Activated T-cell treated with anti-CD3 and anti-CD28 coated beads for 24 hours (primary cell): ENCODE measurements around the gene ATP8B1.
"Not testable (repeated sequence)": the region's sequence is repeated elsewhere in the genome, so short reads cannot be mapped to it uniquely, and the experiment has no call there.

Experiments used
- DNase-seq: peaks from one replicate; pipeline ENCODE4 v3.0.0-alpha.2; 2020; ENCODE audit warnings: low read depth

ATP8B1 gene

DNA sequence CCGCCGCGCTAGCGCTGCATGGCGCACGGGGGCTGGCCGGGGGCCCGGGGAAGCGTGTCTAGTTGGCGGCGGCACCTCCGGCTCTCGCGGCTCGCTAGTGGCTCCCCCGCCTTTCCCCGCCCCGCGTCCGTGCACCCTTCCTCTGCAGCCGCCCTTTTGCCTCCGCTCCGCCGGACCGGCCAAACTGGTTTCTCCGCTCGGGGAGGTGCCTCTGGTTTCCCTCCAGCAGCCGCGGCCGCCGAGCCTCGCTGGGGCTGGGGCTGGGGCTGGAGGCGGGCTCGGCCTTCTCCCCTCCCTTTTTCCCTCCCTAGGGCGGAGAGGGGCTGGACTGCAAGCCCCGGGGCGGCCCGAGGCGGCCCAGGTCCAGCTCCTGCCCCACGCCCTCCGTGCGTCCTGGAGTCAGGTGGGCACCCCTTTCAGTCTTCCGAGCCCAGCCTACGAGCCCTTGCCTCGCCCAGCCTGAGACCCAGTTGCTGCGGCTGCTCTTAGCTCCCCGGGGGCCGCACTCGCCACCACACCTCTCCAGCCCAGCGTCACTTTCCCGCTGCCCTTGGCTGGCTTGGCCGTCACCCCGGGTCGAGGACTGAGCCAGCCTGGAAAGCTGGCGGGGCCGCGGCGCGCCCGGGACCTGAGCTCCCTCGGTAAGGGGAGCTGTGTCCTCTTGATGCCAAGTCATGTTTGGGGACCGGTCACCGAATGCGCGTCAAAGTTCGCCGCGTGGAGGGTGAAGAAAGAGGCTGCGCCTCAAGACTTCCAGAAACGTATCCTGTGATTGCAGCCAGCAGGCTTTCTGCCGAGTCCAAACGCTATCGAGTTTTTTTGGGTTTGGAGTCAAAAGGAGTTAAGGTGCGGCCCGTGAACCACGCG is at the start of gene ATP8B1:
TSS of gene ATP8B1 (minus strand) at position 213 of the 867 bp plus-strand sequence. CDS start 71,508 bp downstream, outside the sequence.
- DNase-seq, result no peak

DNA sequence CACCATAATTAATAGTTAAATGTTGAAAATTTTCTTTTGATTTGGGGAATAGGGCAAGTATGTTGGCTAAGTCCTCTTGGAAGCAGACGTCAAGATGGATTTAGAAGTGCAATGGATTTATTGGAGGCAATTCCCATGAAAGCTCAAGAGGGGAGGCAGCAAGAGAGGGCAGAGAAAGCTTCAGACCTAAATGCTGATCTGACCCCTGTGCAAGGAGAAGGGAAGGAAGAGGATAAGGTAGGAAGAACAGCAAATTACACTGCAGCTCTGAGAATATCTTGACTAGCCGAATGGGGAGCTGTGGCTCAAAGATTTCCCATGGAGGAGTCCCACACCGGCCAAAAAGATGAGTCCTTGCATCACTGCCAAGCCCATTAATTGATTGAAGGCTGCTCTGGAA is 46.9 kb upstream of the ATP8B1 start:
- no peak for DNase-seq

DNA sequence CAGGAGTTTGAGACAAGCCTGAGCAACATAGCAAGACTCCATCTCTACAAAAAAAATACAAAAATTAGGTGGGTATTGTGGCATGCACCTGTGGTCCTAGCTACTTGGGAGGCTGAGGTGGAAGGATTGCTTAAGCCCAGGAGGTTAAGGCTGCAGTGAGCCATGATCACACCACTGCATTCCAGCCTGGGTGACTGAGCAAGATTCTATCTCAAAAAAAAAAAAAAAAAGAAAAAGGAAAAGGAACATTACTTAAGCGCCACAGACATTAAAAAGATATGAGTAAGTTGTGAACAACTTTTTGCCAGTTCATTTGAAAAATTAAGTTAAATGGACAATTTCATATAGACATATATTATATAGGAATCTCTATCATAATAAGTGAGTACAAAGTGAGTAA is 45.3 kb upstream of the ATP8B1 start:
- not testable (repeated sequence) for DNase-seq

DNA sequence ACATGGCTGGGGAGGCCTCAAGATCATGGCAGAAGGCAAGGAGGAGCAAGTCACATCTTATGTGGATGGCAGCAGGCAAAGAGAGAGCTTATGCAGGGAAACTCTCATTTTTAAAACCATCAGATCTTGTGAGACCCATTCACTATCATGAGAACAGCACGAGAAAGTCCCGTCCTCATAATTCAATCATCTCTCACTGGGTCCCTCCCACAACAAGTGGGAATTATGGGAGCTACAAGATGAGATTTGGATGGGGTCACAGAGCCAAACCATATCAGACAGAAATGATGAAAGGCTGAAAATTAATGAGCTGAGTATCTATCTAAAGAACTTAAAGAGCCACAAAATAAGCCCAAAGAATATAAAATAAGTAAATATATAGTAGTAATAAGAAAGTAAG is 44.3 kb upstream of the ATP8B1 start:
- DNase-seq, result not testable (repeated sequence)

DNA sequence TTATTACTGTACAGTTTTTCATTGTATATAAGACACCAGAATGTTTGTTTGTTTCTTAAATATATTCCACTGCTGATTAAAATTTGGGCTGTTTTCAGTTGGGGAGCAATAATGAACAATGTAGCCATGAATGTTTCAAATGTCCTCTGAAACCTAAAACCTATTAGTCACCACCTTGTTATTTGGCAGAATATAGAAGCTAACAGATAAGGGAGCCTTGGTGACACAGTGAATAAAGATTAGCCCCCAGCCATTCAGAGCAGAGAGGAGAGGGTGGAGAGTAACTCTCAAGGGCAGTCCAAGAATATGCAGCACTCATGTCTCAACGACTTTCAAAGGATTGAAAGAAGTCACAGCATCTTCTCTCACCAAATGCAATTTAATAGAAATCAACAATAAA is 43.1 kb upstream of the ATP8B1 start:
- DNase-seq, result no peak

DNA sequence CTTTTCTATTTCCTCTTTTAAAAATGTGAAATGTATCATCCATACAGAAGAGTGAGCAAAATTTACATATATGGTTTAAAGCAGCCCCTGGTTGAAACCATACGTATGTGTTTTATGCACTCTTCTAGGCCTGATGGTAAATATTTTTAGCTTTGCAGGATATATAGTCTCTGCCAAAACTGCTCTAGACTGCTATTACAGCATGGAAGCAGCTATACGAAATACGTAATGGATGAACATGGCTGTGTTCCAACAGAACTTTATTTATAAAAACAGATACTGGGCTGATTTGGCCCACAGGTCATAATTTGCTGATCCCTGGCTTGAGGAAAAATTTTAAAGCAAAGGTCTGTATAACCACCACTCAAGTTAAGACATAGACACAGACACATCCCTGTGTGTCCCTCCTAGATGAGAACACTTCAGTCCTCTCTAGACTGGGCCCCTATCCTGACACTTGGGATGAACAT is 42.5 kb upstream of the ATP8B1 start:
- no peak for DNase-seq

DNA sequence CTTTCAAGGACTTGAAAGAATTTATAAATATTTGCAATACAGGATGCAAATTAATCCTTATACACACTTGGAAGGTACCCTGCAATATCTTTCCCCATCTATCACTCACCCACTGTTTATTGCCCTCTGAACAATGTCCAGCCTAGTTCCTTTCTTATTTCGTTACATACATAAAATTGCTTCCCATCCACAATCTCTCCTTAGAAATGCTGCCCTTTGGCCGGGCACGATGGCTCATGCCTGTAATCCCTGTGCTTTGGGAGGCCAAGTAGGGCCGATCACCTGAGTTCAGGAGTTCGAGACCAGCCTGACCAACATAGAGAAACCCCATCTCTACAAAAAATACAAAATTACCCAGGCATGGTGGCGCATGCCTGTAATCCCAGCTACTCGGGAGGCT is 41.2 kb upstream of the ATP8B1 start:
- DNase-seq, result no peak

DNA sequence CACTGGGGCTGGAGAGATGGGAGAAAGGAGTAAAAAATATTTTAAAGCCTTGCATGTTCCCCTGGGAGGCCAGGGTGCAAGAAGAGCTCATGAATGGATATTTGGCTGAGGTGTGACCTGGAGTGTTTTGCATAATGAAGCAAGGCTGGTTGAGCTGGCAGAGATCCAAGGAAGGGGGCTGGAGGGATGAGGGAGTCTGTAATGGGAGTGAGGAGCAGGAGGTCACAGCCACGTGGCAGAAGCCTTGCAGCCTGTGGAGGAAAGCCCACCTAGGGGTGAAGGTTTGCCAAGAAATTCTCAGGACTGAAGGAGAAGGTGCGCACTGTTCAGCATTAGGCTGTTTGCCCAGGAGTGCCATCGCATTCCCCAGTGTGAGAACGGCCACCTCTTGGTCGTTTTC is 40.3 kb upstream of the ATP8B1 start:
- no peak for DNase-seq

DNA sequence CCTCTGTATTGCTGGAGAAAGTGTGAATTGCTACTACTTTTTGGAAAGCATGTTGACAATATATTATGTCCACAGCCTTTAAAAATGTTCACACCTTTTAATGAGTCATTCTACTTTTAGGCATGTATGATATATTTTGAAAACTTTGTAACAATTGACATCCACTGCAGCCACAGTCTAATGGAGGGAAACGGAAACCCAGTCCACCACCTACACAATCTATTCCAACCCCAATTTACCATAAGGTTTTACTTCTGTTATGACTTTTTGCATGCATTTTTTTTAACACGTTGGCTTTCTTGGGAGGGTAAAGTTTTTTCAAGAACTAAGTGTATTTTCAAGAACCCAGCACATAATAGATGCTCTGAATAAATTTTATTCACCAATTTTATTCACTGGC is 38.5 kb upstream of the ATP8B1 start:
- DNase-seq, result peak; percentile 8

DNA sequence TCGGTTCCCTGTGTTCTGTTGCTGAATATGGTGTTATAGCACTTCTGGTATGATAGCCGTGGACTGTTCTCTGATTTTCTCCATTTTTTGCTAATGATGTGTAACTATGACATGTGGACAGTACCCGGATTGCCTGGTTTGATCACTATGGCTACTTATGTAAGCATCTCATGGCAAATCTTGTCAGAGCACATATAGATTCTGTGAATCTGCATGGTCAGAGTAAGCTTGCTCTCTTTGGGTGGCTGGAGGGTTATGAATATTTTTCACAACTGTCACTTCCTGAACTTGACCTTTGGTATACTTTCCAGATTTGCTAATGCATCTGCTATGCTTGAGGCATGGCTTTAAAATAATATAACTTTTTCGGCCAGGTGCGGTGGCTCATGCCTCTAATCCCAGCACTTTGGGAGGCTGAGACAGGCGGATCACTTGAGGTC is 36.8 kb upstream of the ATP8B1 start:
- DNase-seq, result no peak

DNA sequence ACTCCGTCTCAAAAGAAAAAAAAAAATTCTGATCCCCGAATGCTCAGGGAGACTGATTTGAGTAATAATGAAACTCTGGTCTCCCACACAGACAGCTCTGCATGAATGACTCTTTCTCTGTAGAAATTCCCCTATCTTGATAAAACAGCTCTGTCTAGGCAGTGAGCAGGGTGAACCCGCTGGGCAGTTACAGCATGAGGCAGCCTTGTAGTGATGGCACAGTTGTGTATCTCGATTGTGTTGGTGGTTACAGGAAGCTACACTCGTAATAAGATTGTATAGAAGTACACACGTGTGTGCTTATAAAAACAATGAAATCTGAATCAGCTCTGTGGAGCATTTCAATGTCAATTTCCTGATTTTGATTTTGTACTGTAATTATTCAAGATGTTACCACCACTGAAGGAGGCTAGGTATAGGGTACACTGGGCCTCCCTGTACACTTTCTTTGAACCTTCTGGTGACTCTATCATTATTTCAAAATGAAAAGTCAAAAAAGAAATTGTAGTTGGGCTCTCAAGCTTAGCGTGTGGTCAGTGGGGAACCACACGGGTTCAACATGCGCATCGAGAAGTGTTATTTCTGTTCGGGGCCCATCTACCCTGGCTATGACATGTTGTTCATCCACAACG is 34.9 kb upstream of the ATP8B1 start:
- DNase-seq, result peak; percentile 32

DNA sequence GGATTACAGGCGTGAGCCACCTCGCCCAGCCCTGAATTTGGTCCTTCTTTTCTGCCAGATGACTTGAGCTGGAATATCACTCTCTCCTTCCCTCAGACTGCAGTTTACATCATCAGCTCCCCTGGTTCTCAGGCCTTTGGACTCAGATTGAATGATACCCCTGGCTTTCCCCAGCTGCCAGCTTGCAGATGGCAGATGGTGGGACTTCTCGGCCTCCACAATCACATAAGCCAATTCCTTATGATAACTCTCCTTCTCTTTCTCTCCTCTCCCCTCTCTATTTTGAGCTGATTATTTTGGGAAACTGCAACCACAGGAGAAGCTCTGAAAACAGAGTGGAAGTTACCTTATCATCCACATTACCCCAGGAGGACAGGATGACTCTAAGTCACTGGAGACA is 33.4 kb upstream of the ATP8B1 start:
- no peak for DNase-seq

DNA sequence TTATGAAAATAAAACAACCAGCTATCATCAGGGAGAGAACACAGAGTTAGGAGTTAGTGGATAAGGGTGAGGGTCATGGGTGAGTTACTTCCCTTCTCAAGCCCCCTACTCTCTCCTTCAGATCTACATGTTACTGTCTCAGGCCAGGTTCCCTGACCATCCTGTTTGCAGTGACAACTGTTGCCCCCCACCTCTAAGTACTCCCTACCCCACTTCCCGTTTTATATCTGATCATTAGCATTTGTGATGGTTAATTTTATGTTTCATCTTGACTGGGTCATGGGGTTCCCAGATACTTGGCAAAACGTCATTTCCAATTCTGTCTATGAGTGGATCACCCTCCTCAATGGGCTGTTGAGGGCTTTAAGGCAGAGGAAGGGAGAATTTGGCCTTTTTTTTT is 32.8 kb upstream of the ATP8B1 start:
- DNase-seq, result no peak

DNA sequence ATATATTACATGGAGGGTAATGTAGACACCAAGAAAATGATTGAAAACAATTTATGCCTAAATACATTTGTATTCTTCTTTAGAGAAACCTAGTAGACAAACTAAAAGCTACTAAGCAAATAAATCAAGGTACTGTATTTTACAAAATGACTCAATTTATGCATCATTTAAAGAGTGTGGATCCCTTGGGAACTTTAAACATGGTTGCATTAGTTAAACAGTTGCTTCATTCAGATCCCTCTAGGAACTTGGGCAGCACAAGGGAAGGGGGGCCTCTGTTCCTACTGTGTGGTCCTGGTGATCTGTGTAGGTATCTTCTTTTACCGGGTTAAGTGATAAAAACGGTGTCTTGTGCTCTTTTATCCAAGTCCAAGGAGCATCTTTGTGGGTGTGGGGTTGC is 31.5 kb upstream of the ATP8B1 start:
- no peak for DNase-seq

DNA sequence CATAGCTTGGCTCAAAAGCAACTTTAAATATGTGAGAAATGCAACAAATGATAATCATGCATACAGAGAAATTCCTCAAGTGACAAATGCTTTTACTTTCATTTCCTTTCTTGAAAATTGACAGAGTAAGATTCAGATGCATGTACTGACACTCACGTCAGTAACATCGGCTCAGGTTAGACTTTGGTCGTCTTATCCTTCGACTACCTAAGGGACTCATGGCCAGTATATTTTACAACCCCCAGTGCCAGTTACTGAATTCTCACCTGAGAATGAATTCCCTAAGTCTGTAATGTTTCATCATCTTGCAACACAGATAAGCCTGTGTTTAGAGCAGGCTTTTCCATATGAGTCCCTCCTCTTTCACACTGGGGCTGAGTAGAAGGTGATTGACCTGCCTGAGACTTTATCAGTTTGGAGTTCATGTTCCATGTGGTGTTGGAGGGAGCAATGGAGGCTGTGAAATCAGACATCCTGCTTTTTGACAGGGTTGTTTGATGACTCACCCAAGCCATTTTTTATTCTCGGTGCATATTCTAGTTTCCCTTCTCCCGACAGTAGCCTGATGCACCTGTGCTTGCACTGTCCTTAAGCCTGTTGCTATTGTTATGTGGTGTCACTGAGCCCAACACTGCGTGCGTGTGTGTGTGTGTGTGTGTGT is 30.5 kb upstream of the ATP8B1 start:
- DNase-seq, result peak; percentile 4

DNA sequence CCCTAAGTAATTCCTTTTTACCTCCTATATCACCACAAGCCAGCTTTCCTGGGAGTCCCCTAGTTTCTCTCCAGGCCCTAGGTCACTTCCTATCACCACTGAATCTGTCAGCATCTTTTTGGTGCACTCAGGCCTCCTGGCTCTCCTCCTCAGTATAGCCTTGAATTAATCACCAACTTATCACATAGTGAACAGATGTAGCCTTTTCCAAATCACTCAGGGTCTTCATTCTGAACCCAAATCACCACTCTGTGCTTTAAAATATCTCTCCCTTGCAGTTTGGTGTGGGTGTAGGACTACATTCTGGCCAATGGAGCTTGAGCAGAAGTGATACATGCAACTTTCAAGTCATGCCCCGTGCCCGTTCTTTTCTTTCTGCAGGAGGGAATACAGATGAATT is 29.6 kb upstream of the ATP8B1 start:
- no peak for DNase-seq

DNA sequence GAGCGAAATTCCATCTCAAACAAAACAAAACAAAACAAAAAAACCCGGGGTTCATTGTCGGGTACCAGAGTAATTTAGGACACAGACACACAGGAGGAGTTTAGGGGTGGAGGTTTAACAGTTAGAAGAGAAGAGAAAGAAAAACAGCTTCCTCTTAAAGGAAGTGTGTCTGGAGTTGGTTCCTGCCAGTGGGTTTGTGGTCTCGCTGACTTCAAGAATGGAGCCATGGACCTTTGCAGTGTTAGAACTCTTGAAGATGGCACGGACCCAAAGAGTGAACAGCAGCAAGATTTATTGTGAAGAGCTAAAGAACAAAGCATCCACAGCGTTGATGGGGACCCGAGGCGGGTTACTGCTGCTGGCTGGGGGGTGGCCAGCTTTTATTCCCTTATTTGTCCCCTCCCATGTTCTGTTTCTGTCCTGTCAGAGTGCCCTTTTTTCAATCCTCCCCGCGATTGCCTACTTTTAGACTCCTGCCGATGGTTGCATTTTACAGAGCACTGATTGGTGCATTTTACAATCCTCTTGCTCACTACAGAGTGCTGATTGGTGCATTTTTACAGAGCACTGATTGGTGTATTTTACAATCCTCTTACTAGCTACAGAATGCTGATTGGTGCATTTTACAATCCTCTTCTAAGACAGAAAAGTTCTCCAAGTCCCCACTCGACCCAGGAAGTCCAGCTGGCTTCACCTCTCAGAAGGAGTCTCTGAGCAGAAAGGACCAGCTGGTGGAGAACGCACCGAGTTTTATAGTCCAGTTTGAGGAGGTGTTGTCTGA is 28.7 kb upstream of the ATP8B1 start:
- no peak for DNase-seq

DNA sequence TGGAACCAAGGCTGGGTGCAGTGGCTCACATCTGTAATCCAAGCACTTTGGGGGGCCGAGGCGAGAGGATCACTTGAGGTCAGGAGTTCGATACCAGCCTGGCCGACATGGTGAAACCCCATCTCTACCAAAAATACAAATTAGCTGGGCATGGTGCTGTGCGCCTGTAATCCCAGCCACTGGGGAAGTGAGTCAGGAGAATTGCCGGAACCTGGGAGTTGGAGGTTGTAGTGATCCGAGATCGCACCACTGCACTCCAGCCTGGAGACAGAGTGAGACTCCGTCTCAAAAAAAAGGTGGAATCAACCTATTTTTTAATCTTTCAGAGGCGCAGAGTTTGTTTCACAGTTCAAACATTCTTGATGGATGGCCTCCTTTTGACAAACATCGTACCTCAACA is 24.5 kb upstream of the ATP8B1 start:
- DNase-seq, result no peak

DNA sequence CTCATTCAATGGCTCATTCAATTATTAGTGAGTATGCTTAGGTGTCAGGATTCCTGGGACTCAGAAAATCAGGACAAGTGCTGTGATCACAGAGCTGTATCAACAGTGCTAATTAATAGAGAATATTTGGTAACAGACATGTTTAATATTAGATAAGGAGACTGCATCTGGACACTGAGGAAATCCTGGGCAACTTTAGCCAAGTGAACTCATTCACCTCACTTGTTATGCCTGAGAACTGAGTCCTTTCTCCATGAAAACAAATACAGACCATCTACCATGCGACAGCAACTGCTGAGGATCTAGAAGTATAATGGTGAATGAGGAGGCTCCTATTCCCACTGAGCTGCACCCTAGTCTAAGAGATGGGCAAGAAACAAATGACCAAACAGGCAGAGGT is 23.1 kb upstream of the ATP8B1 start:
- DNase-seq, result no peak

DNA sequence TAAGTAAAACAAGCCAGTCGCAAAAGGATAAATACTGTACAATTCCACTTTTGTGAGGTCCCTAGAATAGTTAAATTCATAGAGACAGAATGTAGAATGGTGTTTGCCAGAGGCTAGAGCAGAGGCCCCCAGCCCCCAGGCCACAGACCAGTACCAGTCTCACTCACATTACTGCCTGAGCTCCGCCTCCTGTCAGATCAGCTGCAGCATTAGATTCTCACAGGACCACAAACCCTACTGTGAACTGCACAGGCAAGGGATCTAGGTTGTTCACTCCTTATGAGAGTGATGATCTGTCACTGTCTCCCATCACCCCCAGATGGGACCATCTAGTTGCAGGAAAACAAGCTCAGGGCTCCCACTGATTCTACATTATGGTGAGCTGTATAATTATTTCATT is 17.5 kb upstream of the ATP8B1 start:
- not testable (repeated sequence) for DNase-seq

DNA sequence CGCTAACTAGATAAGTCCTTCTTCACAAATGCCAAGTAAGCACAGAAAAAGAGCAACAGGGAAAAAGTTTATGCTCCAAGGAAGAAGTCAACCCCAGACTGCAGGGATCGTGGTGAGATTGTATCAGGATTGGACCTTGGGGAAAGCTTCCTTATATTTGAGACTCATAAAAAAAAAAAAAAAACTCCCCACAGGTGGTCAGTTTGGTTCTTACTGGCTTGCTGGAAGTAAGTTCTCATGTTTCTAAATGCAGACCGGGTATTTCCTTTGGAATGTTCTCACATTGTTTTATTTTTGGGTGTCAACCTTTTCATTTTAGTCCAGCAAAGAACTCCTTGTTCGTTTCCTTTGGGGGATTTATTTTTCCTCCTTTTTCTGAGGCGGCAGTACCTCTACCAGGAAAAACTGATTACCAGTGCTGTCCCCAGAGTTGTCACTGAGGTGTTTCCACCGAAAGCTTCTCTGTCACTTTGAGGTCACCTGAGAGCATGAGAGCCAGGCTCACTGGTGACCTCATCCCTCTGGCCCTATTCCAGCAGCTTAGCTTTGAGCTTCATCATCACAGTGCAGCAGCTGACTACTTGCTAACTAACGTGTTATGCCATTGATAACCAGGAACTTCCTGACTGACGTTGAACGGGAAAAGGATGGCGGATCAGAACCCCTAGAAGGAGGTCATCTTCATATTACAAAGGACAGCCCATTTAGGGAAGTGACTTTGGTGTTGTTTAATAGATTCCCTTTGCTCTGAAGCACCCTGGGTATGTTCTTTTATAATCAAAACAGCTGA is 16.8 kb upstream of the ATP8B1 start:
- no peak for DNase-seq
